GM12878 (cell line): Measurements from ENCODE around the gene TIE1. TPM values are rescaled to one million over a fixed set of nuclear protein-coding genes. Genes with fewer than 3 reads are reported as not detected.

Experiments used
- BCL11A ChIP-seq: IDR thresholded peaks from 2 replicates; pipeline ENCODE4 v1.6.1; 2011; ENCODE audit warnings: low read depth, low read length
- CHD4 ChIP-seq: fragments of 200-600 bp; sonication (generic); IDR thresholded peaks from 2 replicates; pipeline ENCODE4 v1.6.1; 2016; ENCODE audit warnings: mild to moderate bottlenecking
- CTCF ChIP-seq, 3 experiments: IDR thresholded peaks in 2 of 3; conservative IDR thresholded peaks in 1 of 3; 2 replicates each; pipeline ENCODE4 v1.5.1; 2011; ENCODE audit warnings: low read depth in 3 of 3, low read length in 3 of 3, mild to moderate bottlenecking in 3 of 3, control low read depth in 2 of 3, moderate library complexity in 2 of 3, inconsistent platforms in 1 of 3, mixed read lengths in 1 of 3; ENCODE audit not compliant: control insufficient read depth in 2 of 3, insufficient read depth in 1 of 3; ENCODE audit errors: extremely low read depth in 1 of 3
- CUX1 ChIP-seq: IDR thresholded peaks from 2 replicates; pipeline ENCODE4 v1.6.1; 2012; ENCODE audit warnings: improper control_type of control experiment, low read depth, low read length; ENCODE audit not compliant: insufficient replicate concordance
- EZH2 ChIP-seq: IDR thresholded peaks from 2 replicates; pipeline ENCODE4 v1.6.1; 2012; ENCODE audit warnings: low read depth, mild to moderate bottlenecking, control low read depth, inconsistent platforms, low read length, borderline replicate concordance; ENCODE audit not compliant: control insufficient read depth
- HDAC2 ChIP-seq: fragments of 200-600 bp; sonication (generic); IDR thresholded peaks from 2 replicates; pipeline ENCODE4 v1.6.1; 2017
- IRF4 ChIP-seq: IDR thresholded peaks from 2 replicates; pipeline ENCODE4 v1.6.1; 2011; ENCODE audit warnings: low read depth, low read length
- MAX ChIP-seq: IDR thresholded peaks from 2 replicates; pipeline ENCODE4 v1.6.1; 2012; ENCODE audit warnings: low read depth, low read length, improper control_type of control experiment
- MYC ChIP-seq: IDR thresholded peaks from 2 replicates; pipeline ENCODE4 v1.6.1; 2011; ENCODE audit warnings: mild to moderate bottlenecking, low read length, moderate library complexity, inconsistent platforms; ENCODE audit not compliant: insufficient read depth, insufficient replicate concordance, insufficient read length, severe bottlenecking
- PAX8 ChIP-seq: fragments of 450-650 bp; IDR thresholded peaks from 2 replicates; pipeline ENCODE4 v1.6.1; 2017; ENCODE audit warnings: mild to moderate bottlenecking, moderate library complexity
- PKNOX1 ChIP-seq: fragments of 450-650 bp; IDR thresholded peaks from 2 replicates; pipeline ENCODE4 v1.6.1; 2016; ENCODE audit warnings: mild to moderate bottlenecking
- POU2F2 ChIP-seq: IDR thresholded peaks from 3 replicates; pipeline ENCODE4 v1.6.1; 2011; ENCODE audit warnings: low read depth, mild to moderate bottlenecking, low read length, borderline replicate concordance
- RAD21 ChIP-seq: IDR thresholded peaks from 2 replicates; pipeline ENCODE4 v1.6.1; 2011; ENCODE audit warnings: mild to moderate bottlenecking, low read depth, low read length, moderate library complexity; ENCODE audit not compliant: insufficient read depth
- SKIL ChIP-seq: fragments of 450-650 bp; IDR thresholded peaks from 2 replicates; pipeline ENCODE4 v1.6.1; 2017; ENCODE audit warnings: mild to moderate bottlenecking, low read depth, inconsistent platforms; ENCODE audit not compliant: poor library complexity, severe bottlenecking
- ZBED1 ChIP-seq: IDR thresholded peaks from 2 replicates; pipeline ENCODE4 v1.6.1; 2016; ENCODE audit warnings: borderline replicate concordance
- ZNF24 ChIP-seq: fragments of 450-650 bp; IDR thresholded peaks from 2 replicates; pipeline ENCODE4 v1.6.1; 2017; ENCODE audit warnings: antibody characterized with exemption, mild to moderate bottlenecking
- ZNF274 ChIP-seq: IDR thresholded peaks from one replicate; pipeline ENCODE4 v1.8.0; 2011; ENCODE audit not compliant: insufficient read length, insufficient read depth
- ZNF384 ChIP-seq: IDR thresholded peaks from 2 replicates; pipeline ENCODE4 v1.6.1; 2012; ENCODE audit warnings: low read depth, mild to moderate bottlenecking, low read length, improper control_type of control experiment, borderline replicate concordance
- polyA plus RNA-seq, 11 experiments: library from polyadenylated mRNA; depleted of rRNA in 4 of 11; unstranded in 6 of 11; stranded (reverse) in 5 of 11; fragments of >200 nt; fragmentation: Nextera tagmentation in 4 of 11; fragmentation: Illumina TruSeq in 1 of 11; extraction: Ambion mirVana in 4 of 11; extraction: Trizol in 1 of 11; gene quantifications; 1 replicate in 1 of 11; 2 replicates in 10 of 11; pipeline versions ENCODE4 v1.2.1 to v1.2.3, GENCODE V29; 2011 to 2016; ENCODE audit warnings: inconsistent platforms in 2 of 11, missing spikeins in 2 of 11, low read depth in 1 of 11
- total RNA-seq, 4 experiments: library from RNA; depleted of rRNA in 3 of 4; stranded (reverse); fragments of >200 nt in 3 of 4; fragmentation: Illumina TruSeq in 1 of 4; extraction: Trizol in 1 of 4; gene quantifications; 2 replicates each; pipeline versions ENCODE4 v1.2.1 to v1.2.3, GENCODE V29; 2013 to 2021

Gene TIE1
- total and polyA plus RNA-seq, 10 of the 15 experiments (the other 5 are each of a cell fraction or from before 2014, with no cell fraction given): 0.26 to 3.9 (median 1.3) TPM

- TF ChIP-seq IRF4 (no peak), CUX1 (no peak), MAX (no peak; the same call in none of the 2 replicates), PKNOX1 (no peak), ZNF24 (no peak), POU2F2 (peak; percentile 64; the same call in 2 of the 3 replicates), HDAC2 (no peak), EZH2 (no peak), SKIL (no peak), BCL11A (no peak), CTCF (IDR thresholded peaks at IDR 0.05 in 2 of 3, conservative IDR thresholded peaks at IDR 0.05 in 1 of 3; ENCODE audit: control insufficient read depth in 2 of 3, extremely low read depth in 1 of 3, insufficient read depth in 1 of 3, low read depth in 3 of 3, low read length in 3 of 3) (peak in 2 of 3 experiments; percentile 24 to 43; a peak in 4 of 6 replicates), MYC (peak; percentile 67), PAX8 (no peak), RAD21 (no peak), ZNF274 (no peak), ZBED1 (no peak), ZNF384 (no peak), CHD4 (no peak)
Measured at GRCh38 chr1:43367904-43368645, 67.3 kb downstream of the TIE1 start, which contains the start of gene ELOVL1 (continued).
